MCF 10A (cell line): ENCODE data around the gene ARMH4. TPM values are rescaled to one million over a fixed set of nuclear protein-coding genes. Genes with fewer than 3 reads are reported as not detected.

Source experiments
- BruUV-seq: library from RNA; stranded (reverse); fragments of 400-500 nt; replicated peaks from 2 replicates; lab custom pipeline; 2021; lab: Mats Ljungman, UMichigan
- CTCF ChIA-PET: fragments of 300-600 bp; sonication (Branson Sonifier 250); formaldehyde crosslinking; extraction: SDS; loops from one replicate; lab custom pipeline; 2021; ENCODE audit warnings: antibody characterized with exemption, inconsistent platforms; lab: Yijun Ruan, JAX
- POLR2A ChIA-PET: fragments of 300-600, 350-650 bp; sonication (Branson Sonifier 250); formaldehyde crosslinking; extraction: SDS; loops from one replicate; lab custom pipeline; 2020; ENCODE audit warnings: antibody characterized with exemption, inconsistent platforms; lab: Yijun Ruan, JAX
- DNase-seq: peaks from one replicate; pipeline ENCODE4 v3.0.0-alpha.2; 2018; ENCODE audit not compliant: unreplicated experiment
- H3K27ac Mint-ChIP-seq: one replicate; pipeline ENCODE4 v1.8.0; 2022; ENCODE audit warnings: mild to moderate bottlenecking, low read depth, mixed read lengths; ENCODE audit not compliant: unreplicated experiment
- H3K27me3 Mint-ChIP-seq: one replicate; pipeline ENCODE4 v1.8.0; 2022; ENCODE audit warnings: mixed read lengths; ENCODE audit not compliant: insufficient read depth, unreplicated experiment
- H3K36me3 Mint-ChIP-seq: one replicate; pipeline ENCODE4 v1.8.0; 2022; ENCODE audit warnings: mild to moderate bottlenecking, moderate library complexity, mixed read lengths; ENCODE audit not compliant: insufficient read depth, unreplicated experiment
- H3K4me1 Mint-ChIP-seq: one replicate; pipeline ENCODE4 v1.8.0; 2022; ENCODE audit warnings: mixed read lengths; ENCODE audit not compliant: insufficient read depth, unreplicated experiment
- H3K4me3 Mint-ChIP-seq: one replicate; pipeline ENCODE4 v1.8.0; 2022; ENCODE audit warnings: mild to moderate bottlenecking, moderate library complexity, mixed read lengths; ENCODE audit not compliant: unreplicated experiment
- H3K9me3 Mint-ChIP-seq: one replicate; pipeline ENCODE4 v1.8.0; 2022; ENCODE audit warnings: mixed read lengths; ENCODE audit not compliant: unreplicated experiment
- CTCF ChIP-seq: fragments of 200-600 bp; IDR thresholded peaks from one replicate; pipeline ENCODE4 v1.8.0; 2022; ENCODE audit warnings: antibody characterized with exemption, mild to moderate bottlenecking; ENCODE audit not compliant: unreplicated experiment
- intact Hi-C: fragments of 100-400 bp; cut with micrococcal nuclease; formaldehyde crosslinking; loops from 2 replicates; pipeline ENCODE4 v1.14.1; 2022
- total RNA-seq: library from RNA; stranded (reverse); gene quantifications from 2 replicates; pipeline ENCODE4 v1.2.3, GENCODE V29; 2022

Gene ARMH4
- total RNA-seq, 1 experiment from 2014 or later = not detected

- no peaks in the 10 kb centered on the region for H3K27me3 Mint-ChIP-seq
- POLR2A ChIA-PET = no interaction called here
- H3K4me1 Mint-ChIP-seq = no peaks in the 10 kb centered on the region
- no peak overlapping the region for H3K27ac Mint-ChIP-seq
- no peak for TF ChIP-seq CTCF
- CTCF ChIA-PET = no interaction called here
- H3K9me3 Mint-ChIP-seq = peaks cover 5% of the 10 kb centered on the region
- H3K4me3 Mint-ChIP-seq = no peak overlapping the region
- DNase-seq = no peak
- no peaks in the 10 kb centered on the region for H3K36me3 Mint-ChIP-seq
- BruUV-seq = no TSS peak
- intact Hi-C loops = no loop called here
Observed at GRCh38 chr14:57987051-57987450, 165.0 kb downstream of the ARMH4 start.

DNA sequence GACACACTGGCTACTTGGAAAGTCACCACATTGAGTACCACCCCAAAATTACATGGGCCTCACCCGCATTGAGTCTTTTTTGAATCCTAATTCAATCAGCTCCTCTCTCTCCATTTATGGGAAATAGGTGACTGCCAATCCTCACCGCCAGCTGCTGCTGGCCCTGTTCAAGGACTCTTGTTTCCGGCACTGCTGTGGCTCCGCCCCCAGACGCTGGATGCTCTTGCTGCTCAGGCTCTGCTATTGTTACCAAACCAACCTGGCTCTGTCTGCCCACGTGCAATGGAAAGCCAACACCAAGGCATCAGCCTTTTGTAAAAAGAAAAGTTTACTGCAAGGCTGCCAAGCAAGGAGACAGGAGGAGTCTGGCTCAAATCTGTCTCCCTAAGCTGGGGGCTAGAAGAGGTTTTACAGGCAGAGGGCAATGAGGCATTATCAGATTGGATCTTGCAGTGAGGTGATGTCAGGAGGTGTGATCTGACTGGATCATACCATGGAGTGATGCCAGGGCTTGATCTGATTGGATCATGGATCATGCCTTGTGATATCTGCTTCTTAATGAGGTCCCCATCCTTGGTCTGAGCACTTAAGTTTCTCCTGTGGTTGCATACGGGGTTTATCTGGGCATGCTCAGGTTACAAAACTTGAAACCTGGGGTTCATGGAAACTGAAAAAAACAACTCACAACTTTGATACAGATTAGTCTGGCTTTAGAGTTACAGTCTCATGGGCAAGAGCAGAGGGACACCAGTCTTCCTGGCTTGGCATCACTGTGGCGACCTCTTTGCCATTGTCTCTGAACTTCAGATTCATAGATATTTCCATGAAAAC is 169.0 kb downstream of the ARMH4 start:
- Mint-ChIP-seq H3K27ac (no peak overlapping the region), H3K36me3 (no peaks in the 10 kb centered on the region), H3K4me1 (no peaks in the 10 kb centered on the region), H3K4me3 (no peak overlapping the region), H3K27me3 (peaks cover 20% of the 10 kb centered on the region), H3K9me3 (peaks cover 5% of the 10 kb centered on the region)
- DNase-seq = no peak
- POLR2A ChIA-PET = interaction anchor here (0.6 kb wide), 1 partner anchor 304 kb away, joined by 3 read pairs; no protein-coding TSS in a partner anchor
- no TSS peak for BruUV-seq
- TF ChIP-seq CTCF = no peak
- CTCF ChIA-PET = no interaction called here
- intact Hi-C loops = loop anchor here (5.0 kb wide), 1 partner anchor 71 kb away; no protein-coding TSS in a partner anchor

GRCh38 chr14:57981817-57982560 is 170.0 kb downstream of the ARMH4 start:
- intact Hi-C loops = loop anchor here (5.0 kb wide), 1 partner anchor 70 kb away; no protein-coding TSS in a partner anchor
- Mint-ChIP-seq H3K4me1 (no peaks in the 10 kb centered on the region), H3K27ac (no peak overlapping the region), H3K9me3 (no peaks in the 10 kb centered on the region), H3K36me3 (no peaks in the 10 kb centered on the region), H3K27me3 (peaks cover 30% of the 10 kb centered on the region), H3K4me3 (no peak overlapping the region)
- ChIA-PET POLR2A (no interaction called here), CTCF (interaction anchor here (0.6 kb wide), 1 partner anchor 108 kb away, joined by 4 read pairs; no protein-coding TSS in a partner anchor)
- BruUV-seq = no TSS peak
- no peak for DNase-seq
- TF ChIP-seq CTCF = no peak
